NCI-H446 treated with DMSO at 0.1 percent for 48 hours (cell line): Measurements from ENCODE around the gene C6.

Source experiments
- DNase-seq: peaks from one replicate; lab custom pipeline; 2025; lab: John Stamatoyannopoulos, UW

The C6 gene

GRCh38 chr5:41120600-41120999, 92.7 kb downstream of the C6 start:
- no peak for DNase-seq

DNA sequence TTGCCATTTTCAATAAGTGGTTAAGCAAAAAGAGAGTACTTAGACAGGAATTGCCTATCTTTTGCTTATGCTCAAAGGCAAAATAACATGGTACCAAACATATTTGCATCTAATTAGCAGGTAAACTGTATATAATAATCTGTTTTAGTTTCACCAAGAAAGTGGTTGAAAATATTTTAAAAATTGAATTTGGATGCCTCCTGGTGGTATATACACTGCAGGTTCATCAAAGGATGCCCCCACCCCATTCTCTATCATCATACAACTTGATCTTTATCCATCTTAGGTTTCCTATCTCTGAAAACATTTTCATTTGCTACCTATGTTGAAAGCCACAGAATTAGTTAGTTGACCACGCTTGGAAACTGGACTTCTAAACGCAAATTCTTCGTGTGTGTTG, 95.2 kb downstream of the C6 start:
- no peak for DNase-seq

DNA sequence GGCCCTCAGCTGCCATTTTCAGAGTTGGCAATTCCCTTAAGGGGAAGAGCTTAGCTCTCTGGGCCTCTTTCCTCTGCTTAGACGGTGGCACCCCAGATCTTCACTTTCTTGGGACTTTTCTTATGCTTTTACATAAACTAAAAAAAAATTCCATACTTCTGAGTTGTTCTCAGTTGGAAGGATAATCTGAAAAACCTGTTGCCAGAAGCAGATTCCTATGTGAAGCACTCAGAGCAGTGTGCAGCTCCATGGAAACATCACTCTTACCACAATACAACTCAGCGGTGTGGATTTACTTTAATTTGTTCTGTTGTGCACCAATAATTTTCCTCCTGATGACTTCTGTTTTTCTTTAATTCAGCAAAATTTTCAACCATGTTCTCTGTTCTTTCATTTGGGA, 98.1 kb downstream of the C6 start:
- no peak for DNase-seq

GRCh38 chr5:41112486-41113455, 100.6 kb downstream of the C6 start:
- no peak for DNase-seq

GRCh38 chr5:41109186-41109585, 104.1 kb downstream of the C6 start:
- DNase-seq = no peak

DNA sequence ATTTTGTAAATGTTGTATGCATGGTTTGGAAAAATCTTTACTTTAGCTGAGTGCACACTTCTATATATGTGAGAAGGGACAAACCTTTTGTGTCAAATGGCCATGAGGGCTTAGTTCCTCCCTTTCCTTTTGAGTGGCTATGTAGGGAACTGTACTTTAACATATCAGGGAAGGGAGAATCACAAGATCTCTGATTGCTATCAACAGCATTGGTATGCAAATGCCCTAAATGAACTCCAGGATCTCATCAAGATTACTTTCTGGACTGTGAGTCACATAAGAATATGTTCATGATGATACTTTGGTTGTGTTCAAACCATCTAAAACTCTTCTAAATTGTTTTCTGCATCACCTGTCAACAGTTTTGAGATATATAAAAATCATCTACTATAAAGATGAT, 111.0 kb downstream of the C6 start:
- no peak for DNase-seq

- DNase-seq = no peak
These were observed 115.7 kb downstream of the C6 start for GRCh38 chr5:41097642-41098041.

DNA sequence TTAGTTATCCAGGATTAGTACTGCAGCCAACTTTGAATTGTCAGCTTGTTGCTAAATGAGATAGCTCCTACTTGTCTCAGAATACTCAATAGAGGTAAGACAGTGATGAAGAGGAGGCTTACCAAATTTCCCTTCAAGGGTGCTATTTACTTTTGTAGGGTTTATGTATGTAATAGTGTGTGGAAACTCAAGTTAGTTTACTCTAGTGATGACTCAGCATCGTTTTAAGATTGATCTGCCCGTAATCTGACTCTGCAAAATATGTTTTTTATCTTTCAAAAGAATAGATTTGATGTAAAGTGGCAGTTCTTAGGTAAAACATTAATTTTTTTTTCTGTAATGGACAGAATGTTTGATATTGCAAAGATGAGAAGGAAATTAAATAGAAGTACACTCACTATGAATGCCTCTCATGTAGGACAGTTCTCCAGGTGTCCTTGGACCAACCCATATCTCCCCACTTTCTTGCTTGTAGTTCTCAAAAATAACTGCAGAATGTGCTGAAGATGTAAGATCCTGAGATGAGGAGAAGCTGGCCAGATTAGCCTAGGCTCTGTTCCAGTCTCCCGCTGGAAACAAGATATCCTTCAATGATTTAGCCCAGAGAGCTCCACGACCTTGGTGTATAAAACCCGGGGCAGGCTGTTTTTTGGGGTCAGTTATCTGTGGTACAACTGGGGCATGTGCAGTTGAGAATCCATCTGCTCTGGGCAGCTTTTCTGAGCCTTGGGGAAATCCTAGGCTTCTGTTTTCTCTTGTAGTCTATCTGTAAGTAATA, 117.8 kb downstream of the C6 start:
- DNase-seq = no peak

GRCh38 chr5:41094871-41095270, 118.5 kb downstream of the C6 start:
- DNase-seq = no peak

GRCh38 chr5:41093803-41094202, 119.5 kb downstream of the C6 start:
- DNase-seq = no peak
